Measurements from ENCODE around the gene C4orf36. TPM values are rescaled to one million over a fixed set of nuclear protein-coding genes. Genes with fewer than 3 reads are reported as not detected.

C4orf36 gene
- total and polyA plus RNA-seq, 2 donors (not counting 3 experiments of a cell fraction or from before 2014, with no cell fraction given): 0.66 TPM; not detected in 1

- Histone ChIP-seq H3K9me1 (replicated peaks; ENCODE audit: control insufficient read depth, extremely low read depth, insufficient read depth, low read length) (no peaks in the 10 kb centered on the region), H3K27ac (ENCODE audit: insufficient read depth, low read depth, low read length) (no peak overlapping the region), H2AFZ (ENCODE audit: low read depth, low read length) (no peak overlapping the region), H3K4me3 (replicated peaks in 1 of 3; ENCODE audit: insufficient read depth in 1 of 3, low read depth in 1 of 3, low read length in 3 of 3) (no peak overlapping the region), H3K79me2 (ENCODE audit: control insufficient read depth, insufficient read depth, low read length) (no peaks in the 10 kb centered on the region), H3K9me3 (replicated peaks; ENCODE audit: control insufficient read depth, insufficient read depth, low read length) (no peaks in the 10 kb centered on the region), H3K9ac (replicated peaks; ENCODE audit: extremely low read depth, insufficient read depth, low read length) (no peak overlapping the region), H3K36me3 (ENCODE audit: control insufficient read depth in 2 of 2, extremely low read depth in 1 of 2, insufficient read depth in 2 of 2, low read length in 2 of 2) (no peaks in the 10 kb centered on the region), H3K27me3 (ENCODE audit: control insufficient read depth in 2 of 2, insufficient read depth in 2 of 2, low read length in 2 of 2) (no peaks in the 10 kb centered on the region), H4K20me1 (replicated peaks; ENCODE audit: control insufficient read depth, extremely low read depth, insufficient read depth, low read length) (no peaks in the 10 kb centered on the region), H3K4me2 (ENCODE audit: insufficient read depth, low read length) (no peak overlapping the region), H3K4me1 (ENCODE audit: control insufficient read depth, extremely low read depth, insufficient read depth, low read length) (peaks cover 25% of the 10 kb centered on the region)
- FAIRE-seq: no peak
- intact Hi-C loops (cut with micrococcal nuclease) (loop anchor here (2.0 to 10.0 kb wide), 2 partner anchors 46 to 666 kb away; no protein-coding TSS in a partner anchor), dilution Hi-C loops (cut with MboI; ENCODE audit: extremely low pct_ligation_motif_present, low sequenced_read_pairs) (no loop called here)
- TSS peak; percentile 26 for BruUV-seq (replicated peaks)
- DNase-seq (ENCODE audit: low read depth, low spot score): peak; percentile 45
- ChIA-PET POLR2A (interaction anchor here (0.6 kb wide), 1 partner anchor 48 kb away, joined by 5 read pairs; no protein-coding TSS in a partner anchor), CTCF (interaction anchor here (0.6 to 5.0 kb wide), 4 partner anchors 64 to 395 kb away, joined by 3 to 64 read pairs (median 4); no protein-coding TSS in a partner anchor)
- TF ChIP-seq FOS (IDR thresholded peaks at IDR 0.05; ENCODE audit: borderline replicate concordance, insufficient read depth, low read length) (no peak), POLR2AphosphoS5 (IDR thresholded peaks at IDR 0.05; ENCODE audit: insufficient read depth, low read depth, low read length) (no peak), EZH2 (IDR thresholded peaks at IDR 0.05; ENCODE audit: borderline replicate concordance, low read depth, low read length, severe bottlenecking) (no peak), JUN (IDR thresholded peaks at IDR 0.05; ENCODE audit: borderline replicate concordance, insufficient read depth, insufficient read length, low read depth) (no peak), GATA2 (IDR thresholded peaks at IDR 0.05; ENCODE audit: insufficient read depth, insufficient read length, low read depth, low read length) (no peak), MAX (IDR thresholded peaks at IDR 0.05; ENCODE audit: insufficient read depth, insufficient read length) (no peak), MYC (IDR thresholded peaks at IDR 0.05; ENCODE audit: low read depth, low read length) (no peak), POLR2A (IDR thresholded peaks at IDR 0.05; ENCODE audit: low read depth, low read length) (no peak)
- TF ChIP-seq, protein P1, sequence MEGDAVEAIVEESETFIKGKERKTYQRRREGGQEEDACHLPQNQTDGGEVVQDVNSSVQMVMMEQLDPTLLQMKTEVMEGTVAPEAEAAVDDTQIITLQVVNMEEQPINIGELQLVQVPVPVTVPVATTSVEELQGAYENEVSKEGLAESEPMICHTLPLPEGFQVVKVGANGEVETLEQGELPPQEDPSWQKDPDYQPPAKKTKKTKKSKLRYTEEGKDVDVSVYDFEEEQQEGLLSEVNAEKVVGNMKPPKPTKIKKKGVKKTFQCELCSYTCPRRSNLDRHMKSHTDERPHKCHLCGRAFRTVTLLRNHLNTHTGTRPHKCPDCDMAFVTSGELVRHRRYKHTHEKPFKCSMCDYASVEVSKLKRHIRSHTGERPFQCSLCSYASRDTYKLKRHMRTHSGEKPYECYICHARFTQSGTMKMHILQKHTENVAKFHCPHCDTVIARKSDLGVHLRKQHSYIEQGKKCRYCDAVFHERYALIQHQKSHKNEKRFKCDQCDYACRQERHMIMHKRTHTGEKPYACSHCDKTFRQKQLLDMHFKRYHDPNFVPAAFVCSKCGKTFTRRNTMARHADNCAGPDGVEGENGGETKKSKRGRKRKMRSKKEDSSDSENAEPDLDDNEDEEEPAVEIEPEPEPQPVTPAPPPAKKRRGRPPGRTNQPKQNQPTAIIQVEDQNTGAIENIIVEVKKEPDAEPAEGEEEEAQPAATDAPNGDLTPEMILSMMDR (IDR thresholded peaks at IDR 0.05; ENCODE audit: extremely low read depth in 1 of 2, insufficient read depth in 1 of 2, low read depth in 1 of 2, low read length in 2 of 2): no peak
Observed at GRCh38 chr4:86890790-86891189, 1.4 kb downstream of the C4orf36 start.
